Glutamatergic neuron (in vitro differentiated cells): ENCODE measurements around the gene FHIP1A. TPM values are rescaled to one million over a fixed set of nuclear protein-coding genes. Genes with fewer than 3 reads are reported as not detected.
"Not testable (repeated sequence)": the region's sequence is repeated elsewhere in the genome, so short reads cannot be mapped to it uniquely, and the experiment has no call there.

Experiments
- DNase-seq: peaks from one replicate; pipeline ENCODE4 v3.0.0; 2022
- H3K27ac Mint-ChIP-seq: one replicate; pipeline ENCODE4 v1.8.0; 2020; ENCODE audit warnings: mild to moderate bottlenecking, mixed read lengths, inconsistent platforms; ENCODE audit not compliant: unreplicated experiment
- H3K27me3 Mint-ChIP-seq: one replicate; pipeline ENCODE4 v1.8.0; 2020; ENCODE audit warnings: mild to moderate bottlenecking, moderate library complexity, mixed read lengths, inconsistent platforms; ENCODE audit not compliant: unreplicated experiment
- H3K36me3 Mint-ChIP-seq: one replicate; pipeline ENCODE4 v1.8.0; 2020; ENCODE audit warnings: mild to moderate bottlenecking, mixed read lengths, inconsistent platforms; ENCODE audit not compliant: unreplicated experiment
- H3K4me1 Mint-ChIP-seq: one replicate; pipeline ENCODE4 v1.8.0; 2020; ENCODE audit warnings: mild to moderate bottlenecking, low read depth, mixed read lengths, inconsistent platforms; ENCODE audit not compliant: unreplicated experiment
- H3K4me3 Mint-ChIP-seq: one replicate; pipeline ENCODE4 v1.8.0; 2020; ENCODE audit warnings: mild to moderate bottlenecking, mixed read lengths, inconsistent platforms; ENCODE audit not compliant: unreplicated experiment
- H3K9me3 Mint-ChIP-seq: one replicate; pipeline ENCODE4 v1.8.0; 2020; ENCODE audit warnings: mild to moderate bottlenecking, moderate library complexity, mixed read lengths, inconsistent platforms; ENCODE audit not compliant: unreplicated experiment
- CTCF ChIP-seq: fragments of 200-600 bp; sonication (generic); IDR thresholded peaks from one replicate; pipeline ENCODE4 v1.5.0; 2021; ENCODE audit not compliant: partially characterized antibody, unreplicated experiment
- total RNA-seq: library from RNA; stranded (reverse); fragmentation: NEBNext Ultra II Directional; extraction: Animal tissue kit (Norgen Biotek cat#: 25700); gene quantifications from one replicate; pipeline ENCODE4 v1.2.1, GENCODE V29; 2021; ENCODE audit not compliant: unreplicated experiment

Gene FHIP1A
- total RNA-seq, 1 donor from 2014 or later: 2.4 TPM

- no peak overlapping the region for H3K4me3 Mint-ChIP-seq
- no peaks in the 10 kb centered on the region for H3K9me3 Mint-ChIP-seq
- TF ChIP-seq CTCF: peak; percentile 92
- H3K4me1 Mint-ChIP-seq: no peaks in the 10 kb centered on the region
- H3K27me3 Mint-ChIP-seq: no peaks in the 10 kb centered on the region
- peak; percentile 86 for DNase-seq
- no peaks in the 10 kb centered on the region for H3K36me3 Mint-ChIP-seq
- peak overlapping the region; percentile 4 for H3K27ac Mint-ChIP-seq
Measured at GRCh38 chr4:151362404-151363164, 46.4 kb upstream of the FHIP1A start.

GRCh38 chr4:151376540-151376939, 32.4 kb upstream of the FHIP1A start:
- H3K36me3 Mint-ChIP-seq: peaks cover 5% of the 10 kb centered on the region
- no peaks in the 10 kb centered on the region for H3K4me1 Mint-ChIP-seq
- DNase-seq: no peak
- H3K27me3 Mint-ChIP-seq: peaks cover 2% of the 10 kb centered on the region
- no peaks in the 10 kb centered on the region for H3K9me3 Mint-ChIP-seq
- no peak overlapping the region for H3K27ac Mint-ChIP-seq
- H3K4me3 Mint-ChIP-seq: no peak overlapping the region
- no peak for TF ChIP-seq CTCF

GRCh38 chr4:151389311-151389710, 19.7 kb upstream of the FHIP1A start:
- DNase-seq: no peak
- H3K27ac Mint-ChIP-seq: no peak overlapping the region
- H3K4me1 Mint-ChIP-seq: no peaks in the 10 kb centered on the region
- H3K4me3 Mint-ChIP-seq: no peak overlapping the region
- TF ChIP-seq CTCF: no peak
- H3K9me3 Mint-ChIP-seq: peaks cover 9% of the 10 kb centered on the region
- peaks cover 2% of the 10 kb centered on the region for H3K27me3 Mint-ChIP-seq
- H3K36me3 Mint-ChIP-seq: peaks cover 18% of the 10 kb centered on the region

- H3K4me3 Mint-ChIP-seq, H3K9me3 Mint-ChIP-seq, DNase-seq, H3K27me3 Mint-ChIP-seq, H3K27ac Mint-ChIP-seq, H3K4me1 Mint-ChIP-seq: not testable (repeated sequence)
- H3K36me3 Mint-ChIP-seq: peaks cover 18% of the 10 kb centered on the region
Measured at GRCh38 chr4:151389799-151390198, 19.2 kb upstream of the FHIP1A start.

GRCh38 chr4:151395873-151396272, 13.1 kb upstream of the FHIP1A start:
- DNase-seq: no peak
- Mint-ChIP-seq H3K4me3 (no peak overlapping the region), H3K4me1 (no peaks in the 10 kb centered on the region), H3K36me3 (peaks cover 6% of the 10 kb centered on the region), H3K9me3 (peaks cover 4% of the 10 kb centered on the region), H3K27me3 (no peaks in the 10 kb centered on the region), H3K27ac (no peak overlapping the region)
- no peak for TF ChIP-seq CTCF
